GM18526 (cell line): ENCODE measurements around the gene PLXNB3.

ENCODE experiments used
- POLR2A ChIP-seq: IDR thresholded peaks from 3 replicates; pipeline ENCODE4 v1.6.1; 2011; ENCODE audit not compliant: insufficient read length; ENCODE audit errors: extremely low read depth

The PLXNB3 gene

GRCh38 chrX:153807976-153808375 is 43.9 kb downstream of the PLXNB3 start:
- no peak for TF ChIP-seq POLR2A

- TF ChIP-seq POLR2A = no peak
These were observed 48.2 kb downstream of the PLXNB3 start for GRCh38 chrX:153812220-153812619.

DNA sequence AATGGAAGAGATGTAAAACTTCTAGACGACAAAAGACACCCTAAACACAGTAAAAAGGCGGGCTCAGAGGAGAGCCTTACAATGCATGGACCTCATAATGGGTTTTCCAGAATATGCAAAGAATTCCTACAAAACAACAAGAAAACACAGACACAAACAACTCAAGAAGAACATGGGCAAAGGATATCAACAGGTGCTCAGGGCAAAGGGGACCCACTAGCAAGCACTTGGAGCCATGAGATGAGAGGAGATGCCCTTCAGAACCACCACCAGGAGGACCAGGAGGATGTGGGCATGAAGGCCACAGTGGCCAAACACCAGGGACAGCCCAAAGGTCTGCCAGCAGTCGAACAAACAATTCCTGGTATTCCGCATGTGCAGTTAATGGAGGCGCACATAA is 49.1 kb downstream of the PLXNB3 start:
- TF ChIP-seq POLR2A = no peak

DNA sequence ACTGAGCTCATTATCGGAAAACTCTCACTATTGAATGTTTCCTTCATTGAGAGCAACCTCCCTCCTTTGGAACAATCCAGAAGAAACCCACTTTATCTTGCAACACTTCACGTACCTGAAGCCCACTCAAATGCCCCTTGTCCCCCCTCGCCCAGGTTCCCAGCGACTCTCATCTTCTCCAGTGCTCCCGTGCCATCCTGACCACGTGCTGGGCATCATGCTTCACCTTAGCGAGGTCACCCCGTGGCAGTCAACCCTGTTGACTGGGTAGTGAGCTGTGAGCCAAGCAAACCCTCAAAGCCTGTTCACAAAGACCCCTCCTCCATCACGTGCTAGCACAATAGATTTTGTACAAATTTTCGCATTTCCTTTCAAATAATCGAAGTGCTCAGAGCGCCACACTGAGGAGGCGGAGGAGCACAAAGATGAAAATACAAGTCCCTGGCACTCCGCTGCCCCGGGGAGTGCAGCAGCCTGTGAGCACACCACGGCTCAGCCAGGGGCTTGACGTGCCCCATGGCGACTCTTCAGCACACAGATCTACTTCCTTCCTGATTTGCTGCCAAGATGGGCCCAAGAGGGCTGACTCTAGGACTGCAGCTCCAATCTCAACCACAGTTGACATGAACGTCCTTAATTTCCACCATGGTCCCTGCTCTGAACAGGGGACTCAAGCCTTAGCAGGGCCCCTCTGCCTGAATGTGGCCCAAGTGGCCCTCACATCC is 50.7 kb downstream of the PLXNB3 start:
- no peak for TF ChIP-seq POLR2A

DNA sequence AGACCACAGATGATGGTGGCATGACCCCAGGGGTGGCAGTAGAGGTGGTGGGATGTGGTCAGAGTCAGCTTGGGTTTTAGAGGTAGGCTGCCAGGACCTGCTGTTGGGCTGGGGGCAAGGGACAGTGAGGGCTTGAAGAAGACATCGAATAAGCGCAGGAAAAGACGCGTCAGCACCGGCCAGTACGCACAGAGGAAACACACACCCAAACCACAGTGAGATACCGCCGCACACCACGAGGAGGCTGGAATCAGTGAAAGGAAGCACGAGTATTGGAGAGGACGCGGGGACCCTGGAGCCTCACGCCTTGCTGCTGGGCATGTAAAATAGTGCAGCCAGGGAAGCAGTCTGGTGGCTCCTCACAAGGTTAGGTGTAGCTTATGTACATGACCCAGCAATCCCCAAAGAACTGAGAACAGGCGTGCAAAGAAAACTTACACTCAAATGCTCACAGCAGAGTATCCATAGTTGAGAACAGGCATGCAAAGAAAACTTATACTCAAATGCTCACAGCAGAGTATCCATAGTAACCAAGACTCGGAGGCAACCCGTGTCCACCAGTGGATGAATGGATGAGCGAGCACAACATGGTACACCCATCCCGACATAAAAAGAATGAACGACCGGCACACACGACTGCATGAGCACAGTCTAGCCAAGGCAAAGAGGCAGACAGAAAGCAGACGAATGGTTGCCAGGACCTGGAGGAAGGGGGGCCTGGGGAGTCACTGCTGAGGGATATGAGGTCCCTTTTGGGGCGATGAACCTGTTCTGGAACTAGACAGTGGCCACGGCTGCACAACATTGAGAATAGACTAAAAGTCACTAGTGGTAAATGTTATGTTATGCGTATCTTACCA is 53.0 kb downstream of the PLXNB3 start:
- TF ChIP-seq POLR2A = no peak

DNA sequence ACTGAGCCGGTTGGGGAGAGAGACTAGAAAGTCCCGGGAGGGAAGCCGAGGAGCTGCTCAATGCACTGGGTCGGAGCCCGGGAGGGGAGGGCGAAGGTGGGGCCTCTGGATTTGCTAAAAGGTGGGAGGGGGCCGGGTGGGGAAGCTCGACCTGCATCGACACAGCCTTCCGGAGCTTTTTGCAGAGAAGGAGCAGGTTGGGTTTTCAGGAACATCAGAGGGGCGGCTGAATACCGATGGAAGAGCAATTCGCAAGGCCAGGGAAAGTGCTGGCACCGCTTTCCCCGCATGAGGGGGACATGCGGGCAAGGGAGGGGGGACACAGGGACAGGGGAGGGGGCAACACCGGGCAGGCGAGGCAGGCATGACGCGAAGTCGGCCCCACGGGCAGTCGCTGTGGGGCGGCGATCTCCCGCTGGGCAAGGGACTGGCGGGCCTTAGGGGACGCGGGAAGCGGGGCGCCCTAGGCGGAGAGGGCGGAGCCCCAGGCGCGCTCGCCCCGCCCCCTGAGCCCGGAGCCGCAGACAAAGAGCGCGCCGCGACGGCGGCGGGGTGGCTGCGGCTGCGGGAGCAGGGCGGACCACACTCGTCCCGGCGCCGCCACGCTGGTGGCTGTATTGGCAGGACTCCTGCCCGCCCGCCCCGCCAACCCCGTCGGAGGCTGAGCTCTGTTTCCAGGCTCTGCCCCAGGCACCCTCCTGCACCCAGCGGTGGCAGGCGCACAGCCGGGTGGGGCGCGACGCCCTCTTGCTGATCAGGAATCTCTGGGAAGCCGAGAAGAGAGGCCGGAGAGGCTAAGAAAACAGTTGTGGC is 54.7 kb downstream of the PLXNB3 start:
- TF ChIP-seq POLR2A = no peak

- no peak for TF ChIP-seq POLR2A
These were observed 55.5 kb downstream of the PLXNB3 start for GRCh38 chrX:153819384-153820040.

DNA sequence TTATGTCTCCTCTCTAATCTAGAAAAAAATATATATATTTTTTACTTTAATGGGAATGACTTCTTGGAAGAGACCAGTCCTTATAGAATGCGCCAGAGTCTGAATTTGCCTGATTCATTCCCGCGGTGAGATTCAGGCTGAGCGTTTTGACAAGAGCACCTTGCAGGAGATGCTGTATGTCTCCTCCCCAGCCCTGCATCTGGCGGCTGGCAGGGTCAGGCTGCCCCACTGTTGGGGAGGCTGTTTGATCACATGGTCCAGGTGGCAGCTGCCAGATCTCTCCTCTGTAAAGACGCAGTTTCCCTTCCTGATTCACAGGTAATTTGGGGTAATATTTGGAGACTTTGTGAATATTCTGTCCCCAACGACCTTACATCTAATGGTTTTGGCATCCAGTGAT is 56.6 kb downstream of the PLXNB3 start:
- TF ChIP-seq POLR2A = no peak

DNA sequence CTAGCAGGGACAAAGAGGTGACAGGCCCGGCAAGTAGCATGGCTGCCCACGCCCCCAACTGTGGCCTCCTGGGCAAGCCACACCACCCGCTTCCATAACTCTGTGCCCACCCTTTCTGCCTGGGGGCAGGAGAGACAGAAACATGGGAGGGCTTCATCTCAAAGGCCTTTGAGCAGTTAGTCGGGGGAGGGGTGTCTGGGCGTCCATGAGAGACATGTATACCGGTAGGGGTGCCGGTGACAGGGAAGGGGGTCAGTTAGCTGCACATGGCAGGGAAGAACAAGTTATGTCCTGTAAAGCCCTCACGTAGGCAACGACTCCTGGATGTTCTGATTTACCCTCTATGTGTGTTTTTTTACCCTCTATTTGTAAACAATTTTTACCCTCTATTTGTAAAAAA is 57.0 kb downstream of the PLXNB3 start:
- TF ChIP-seq POLR2A = no peak

DNA sequence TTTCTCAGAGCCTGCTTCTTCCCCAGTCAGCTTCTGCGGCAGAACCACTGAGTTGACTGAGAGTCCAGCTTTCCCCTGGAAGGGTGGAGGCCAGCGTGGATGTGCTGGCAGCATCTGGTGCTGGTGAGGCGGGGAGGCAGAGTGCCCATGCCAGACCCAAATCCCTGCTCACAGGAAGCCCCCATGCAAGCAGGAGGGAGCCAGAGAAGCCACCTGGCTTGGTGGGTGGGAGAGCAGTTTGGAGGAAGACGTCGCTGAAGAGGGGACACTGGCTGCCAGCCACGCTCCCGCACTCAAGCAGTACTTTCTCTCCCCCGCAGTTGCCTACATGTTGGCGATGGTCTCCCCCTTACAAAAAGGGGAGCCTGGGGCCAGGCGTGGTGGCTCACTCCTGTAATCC is 60.3 kb downstream of the PLXNB3 start:
- no peak for TF ChIP-seq POLR2A

DNA sequence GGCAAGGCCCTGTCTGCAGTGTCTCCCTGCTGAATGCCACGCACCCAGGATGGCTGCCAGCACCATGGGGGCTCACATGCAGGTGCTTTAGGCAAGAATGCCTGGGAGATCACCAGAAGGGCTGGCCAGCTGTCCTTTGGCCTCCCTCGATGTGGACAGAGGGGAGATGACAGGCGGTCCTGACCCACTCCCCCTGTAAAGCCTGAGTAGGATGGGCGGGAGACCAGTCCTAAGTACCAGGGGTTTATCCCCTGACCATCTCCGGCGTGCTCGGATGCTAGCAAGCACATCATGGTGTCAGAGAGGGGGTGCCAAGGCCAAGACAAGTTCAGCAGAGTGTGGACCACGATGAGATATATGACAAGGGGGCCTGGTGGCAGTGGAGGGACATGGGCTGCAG is 61.0 kb downstream of the PLXNB3 start:
- TF ChIP-seq POLR2A = no peak
